ENCODE results near the gene CACNA1D. TPM values are rescaled to one million over a fixed set of nuclear protein-coding genes. Genes with fewer than 3 reads are reported as not detected.

CACNA1D gene
- total RNA-seq, 1 donor from 2014 or later = 13.0 TPM

DNA sequence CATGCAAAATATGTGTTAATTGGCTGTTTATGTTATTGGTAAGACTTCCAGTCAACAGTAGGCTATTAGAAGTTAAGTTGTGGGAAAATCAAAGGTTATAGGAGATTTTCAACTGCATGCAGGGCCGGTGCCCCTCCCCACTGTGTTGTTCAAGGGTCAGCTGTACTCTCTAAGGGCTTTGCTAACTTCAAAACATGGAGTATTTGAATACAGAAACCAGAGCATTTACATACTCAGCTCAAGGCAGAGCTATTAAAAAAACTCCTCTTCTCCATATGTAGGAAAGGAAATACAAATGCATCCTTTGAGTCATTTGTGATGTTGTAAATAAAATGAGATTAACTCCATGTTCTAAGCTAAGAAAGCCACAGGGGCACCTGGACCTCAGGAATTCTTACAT is 368.7 kb downstream of the CACNA1D start:
- DNase-seq (ENCODE audit: low spot score) = no peak
- no peak for ATAC-seq
- intact Hi-C loops (cut with DNase I) = no loop called here

Other genes with a start within 250 kb of the CACNA1D start
- gene TKT, start 238.6 kb upstream of the CACNA1D start, total RNA-seq = 219 TPM
- gene DCP1A, start 147.1 kb upstream of the CACNA1D start, total RNA-seq = 30.8 TPM

All from sciatic nerve (tissue), 2 donors.